ENCODE data around the gene PPM1M. TPM values are rescaled to one million over a fixed set of nuclear protein-coding genes. Genes with fewer than 3 reads are reported as not detected.

The PPM1M gene
- total RNA-seq, 1 experiment from 2014 or later: 8.5 TPM

GRCh38 chr3:52226229-52226817 is 19.2 kb upstream of the PPM1M start:
- DNase-seq: no peak
- intact Hi-C loops (cut with micrococcal nuclease): no loop called here
- Histone ChIP-seq H3K9me2 (replicated peaks; ENCODE audit: low read length) (no peaks in the 10 kb centered on the region), H3K79me2 (ENCODE audit: low read length) (no peaks in the 10 kb centered on the region), H2AFZ (ENCODE audit: low read length) (no peak overlapping the region), H3K4me1 (ENCODE audit: insufficient read depth, low read length) (no peaks in the 10 kb centered on the region), H3K27me3 (ENCODE audit: low read length) (no peaks in the 10 kb centered on the region), H3K4me2 (ENCODE audit: low read length) (no peak overlapping the region), H4K20me1 (ENCODE audit: low read length) (no peaks in the 10 kb centered on the region), H3K4me3 (ENCODE audit: low read length) (no peak overlapping the region), H3K36me3 (ENCODE audit: low read depth, low read length) (peaks cover 26% of the 10 kb centered on the region), H3K27ac (ENCODE audit: low read length) (no peak overlapping the region), H3K9me3 (ENCODE audit: low read length) (no peaks in the 10 kb centered on the region), H3K9ac (ENCODE audit: low read length) (no peak overlapping the region), H3F3A (ENCODE audit: low read length, unreplicated experiment) (no peaks in the 10 kb centered on the region)
- BruUV-seq (replicated peaks): no TSS peak
- ChIA-PET CTCF (no interaction called here), POLR2A (ENCODE audit: unreplicated experiment) (no interaction called here)
- peak; percentile 7; the same call in 1 of the 2 replicates for ATAC-seq
- TF ChIP-seq CTCF (conservative IDR thresholded peaks at IDR 0.05; ENCODE audit: low read depth, low read length) (no peak), EZH2 (IDR thresholded peaks at IDR 0.05; ENCODE audit: low read length, unreplicated experiment) (no peak), EZH2phosphoT487 (IDR thresholded peaks at IDR 0.05; ENCODE audit: borderline replicate concordance, low read length) (no peak)

GRCh38 chr3:52227117-52227516 is 18.4 kb upstream of the PPM1M start:
- no peak overlapping the region for H3K4me3 ChIP-seq (ENCODE audit: low read length)
- POLR2A ChIA-PET (ENCODE audit: unreplicated experiment): interaction anchor here (0.6 kb wide), 1 partner anchor 112 kb away, joined by 3 read pairs; no protein-coding TSS in a partner anchor
- TF ChIP-seq EZH2 (IDR thresholded peaks at IDR 0.05; ENCODE audit: low read length, unreplicated experiment) (no peak), EZH2phosphoT487 (IDR thresholded peaks at IDR 0.05; ENCODE audit: borderline replicate concordance, low read length) (no peak), CTCF (conservative IDR thresholded peaks at IDR 0.05; ENCODE audit: low read depth, low read length) (peak; percentile 41)
- H3K36me3 ChIP-seq (ENCODE audit: low read depth, low read length): peaks cover 31% of the 10 kb centered on the region
- H3K27ac ChIP-seq (ENCODE audit: low read length): no peak overlapping the region
- no peaks in the 10 kb centered on the region for H3F3A ChIP-seq (ENCODE audit: low read length, unreplicated experiment)
- no peak overlapping the region for H3K4me2 ChIP-seq (ENCODE audit: low read length)
- no peaks in the 10 kb centered on the region for H3K79me2 ChIP-seq (ENCODE audit: low read length)
- ATAC-seq (peak; percentile 18; the same call in 1 of the 2 replicates), DNase-seq (no peak)
- no peaks in the 10 kb centered on the region for H3K9me2 ChIP-seq (replicated peaks; ENCODE audit: low read length)
- no peaks in the 10 kb centered on the region for H3K27me3 ChIP-seq (ENCODE audit: low read length)
- no TSS peak for BruUV-seq (replicated peaks)
- no peaks in the 10 kb centered on the region for H3K4me1 ChIP-seq (ENCODE audit: insufficient read depth, low read length)
- intact Hi-C loops (cut with micrococcal nuclease): no loop called here
- no peak overlapping the region for H3K9ac ChIP-seq (ENCODE audit: low read length)
- no peaks in the 10 kb centered on the region for H4K20me1 ChIP-seq (ENCODE audit: low read length)
- no peak overlapping the region for H2AFZ ChIP-seq (ENCODE audit: low read length)
- no peaks in the 10 kb centered on the region for H3K9me3 ChIP-seq (ENCODE audit: low read length)
- CTCF ChIA-PET: no interaction called here

- Histone ChIP-seq H3K9me2 (replicated peaks; ENCODE audit: low read length) (no peaks in the 10 kb centered on the region), H3K9ac (ENCODE audit: low read length) (no peak overlapping the region), H3K36me3 (ENCODE audit: low read depth, low read length) (peaks cover 31% of the 10 kb centered on the region), H3K4me1 (ENCODE audit: insufficient read depth, low read length) (no peaks in the 10 kb centered on the region), H3K4me3 (ENCODE audit: low read length) (no peak overlapping the region), H3F3A (ENCODE audit: low read length, unreplicated experiment) (no peaks in the 10 kb centered on the region), H2AFZ (ENCODE audit: low read length) (no peak overlapping the region), H3K27me3 (ENCODE audit: low read length) (no peaks in the 10 kb centered on the region), H4K20me1 (ENCODE audit: low read length) (no peaks in the 10 kb centered on the region), H3K4me2 (ENCODE audit: low read length) (no peak overlapping the region), H3K79me2 (ENCODE audit: low read length) (no peaks in the 10 kb centered on the region), H3K27ac (ENCODE audit: low read length) (no peak overlapping the region), H3K9me3 (ENCODE audit: low read length) (no peaks in the 10 kb centered on the region)
- no peak for DNase-seq
- ATAC-seq: no peak
- ChIA-PET POLR2A (ENCODE audit: unreplicated experiment) (interaction anchor here (0.6 kb wide), 1 partner anchor 112 kb away, joined by 3 read pairs; no protein-coding TSS in a partner anchor), CTCF (no interaction called here)
- intact Hi-C loops (cut with micrococcal nuclease): no loop called here
- TF ChIP-seq CTCF (conservative IDR thresholded peaks at IDR 0.05; ENCODE audit: low read depth, low read length) (no peak), EZH2phosphoT487 (IDR thresholded peaks at IDR 0.05; ENCODE audit: borderline replicate concordance, low read length) (no peak), EZH2 (IDR thresholded peaks at IDR 0.05; ENCODE audit: low read length, unreplicated experiment) (no peak)
- no TSS peak for BruUV-seq (replicated peaks)
These were observed 17.8 kb upstream of the PPM1M start for GRCh38 chr3:52227766-52228165.
